Natural killer cell (primary cell): ENCODE data around the gene ZDHHC19. TPM values are rescaled to one million over a fixed set of nuclear protein-coding genes. Genes with fewer than 3 reads are reported as not detected.

ENCODE experiments used
- ATAC-seq, 3 donors: fragments of 150-1000 bp in 2 of 3; fragments of 200-7000 bp in 1 of 3; cut with Tn5 transposase; 1 replicate in 1 of 3; 2 replicates in 2 of 3; pipeline ENCODE4 v1.10.0; 2021; ENCODE audit warnings: mild to moderate bottlenecking in 2 of 3, moderate library complexity in 2 of 3
- DNase-seq, 2 donors: peaks; one replicate each; pipeline versions ENCODE4 v3.0.0 to v3.0.0-alpha.2; 2013 to 2021; ENCODE audit warnings: mixed read lengths in 1 of 2
- H3K27ac ChIP-seq: one replicate; pipeline ENCODE4 v1.5.1; 2013; ENCODE audit warnings: mild to moderate bottlenecking, low read length
- H3K27me3 ChIP-seq: one replicate; pipeline ENCODE4 v1.6.1; 2013; ENCODE audit warnings: low read length; ENCODE audit not compliant: control insufficient read depth, insufficient read depth
- H3K36me3 ChIP-seq: one replicate; pipeline ENCODE4 v1.6.1; 2013; ENCODE audit warnings: low read length; ENCODE audit not compliant: control insufficient read depth, insufficient read depth
- H3K4me1 ChIP-seq: one replicate; pipeline ENCODE4 v1.6.1; 2013; ENCODE audit warnings: low read length; ENCODE audit not compliant: control insufficient read depth, insufficient read depth
- H3K4me3 ChIP-seq: one replicate; pipeline ENCODE4 v1.5.1; 2013; ENCODE audit warnings: low read length
- H3K9me3 ChIP-seq: one replicate; pipeline ENCODE4 v1.6.1; 2013; ENCODE audit warnings: low read length; ENCODE audit not compliant: control insufficient read depth, insufficient read depth
- H3K27ac Mint-ChIP-seq, 2 donors: one replicate each; pipeline ENCODE4 v1.8.0; 2022; ENCODE audit warnings: mild to moderate bottlenecking in 2 of 2, mixed read lengths in 2 of 2, moderate library complexity in 1 of 2
- H3K27me3 Mint-ChIP-seq, 2 donors: one replicate each; pipeline ENCODE4 v1.8.0; 2022; ENCODE audit warnings: low read depth in 2 of 2, mixed read lengths in 2 of 2
- H3K36me3 Mint-ChIP-seq: one replicate; pipeline ENCODE4 v1.8.0; 2022; ENCODE audit warnings: mixed read lengths
- H3K4me1 Mint-ChIP-seq, 2 donors: one replicate each; pipeline ENCODE4 v1.8.0; 2022; ENCODE audit warnings: mixed read lengths in 2 of 2
- H3K4me3 Mint-ChIP-seq: one replicate; pipeline ENCODE4 v1.8.0; 2022; ENCODE audit warnings: mild to moderate bottlenecking, moderate library complexity, mixed read lengths
- H3K9me3 Mint-ChIP-seq, 2 donors: one replicate each; pipeline ENCODE4 v1.8.0; 2022; ENCODE audit warnings: mixed read lengths in 2 of 2
- WGBS: methylation state at CpG from one replicate; pipeline ENCODE4 v1.1.7; 2013; ENCODE audit warnings: missing lambda C conversion rate; ENCODE audit not compliant: insufficient coverage; 5-methylcytosine and 5-hydroxymethylcytosine counted together
- intact Hi-C: fragments of 100-400 bp; cut with micrococcal nuclease; formaldehyde crosslinking; loops from one replicate; pipeline ENCODE4 v1.14.2; 2022
- total RNA-seq, 4 donors: library from RNA; stranded (reverse); fragments of 120-200 nt in 1 of 4; gene quantifications; one replicate each; pipeline versions ENCODE4 v1.2.3 to v1.2.4, GENCODE V29; 2013 to 2022
- TF ChIP-seq, protein P1 (sequence below): fragments of 200-600 bp; IDR thresholded peaks from one replicate; pipeline ENCODE4 v1.8.0; 2022; ENCODE audit warnings: antibody characterized with exemption

The ZDHHC19 gene
- total RNA-seq, 3 donors from 2014 or later (not counting 1 experiment from before 2014, with no cell fraction given), result not detected

DNA sequence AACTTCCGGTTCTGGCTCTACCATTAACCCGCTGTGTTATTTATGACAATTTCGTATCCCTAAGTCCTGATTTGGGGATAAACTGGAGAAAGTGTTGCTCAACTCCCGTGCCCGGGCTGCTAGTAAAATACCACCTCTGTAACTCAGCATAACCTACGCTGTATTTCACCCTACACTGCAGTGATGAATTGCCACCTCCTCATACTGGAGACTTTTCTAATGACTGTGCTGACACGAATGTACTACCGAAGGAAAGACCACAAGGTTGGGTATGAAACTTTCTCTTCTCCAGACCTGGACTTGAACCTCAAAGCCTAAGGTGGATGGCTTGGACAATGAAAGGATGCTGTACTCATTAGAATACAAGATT, 21.7 kb upstream of the ZDHHC19 start:
- H3K27ac ChIP-seq, result no peak overlapping the region
- ATAC-seq, result no peak

DNA sequence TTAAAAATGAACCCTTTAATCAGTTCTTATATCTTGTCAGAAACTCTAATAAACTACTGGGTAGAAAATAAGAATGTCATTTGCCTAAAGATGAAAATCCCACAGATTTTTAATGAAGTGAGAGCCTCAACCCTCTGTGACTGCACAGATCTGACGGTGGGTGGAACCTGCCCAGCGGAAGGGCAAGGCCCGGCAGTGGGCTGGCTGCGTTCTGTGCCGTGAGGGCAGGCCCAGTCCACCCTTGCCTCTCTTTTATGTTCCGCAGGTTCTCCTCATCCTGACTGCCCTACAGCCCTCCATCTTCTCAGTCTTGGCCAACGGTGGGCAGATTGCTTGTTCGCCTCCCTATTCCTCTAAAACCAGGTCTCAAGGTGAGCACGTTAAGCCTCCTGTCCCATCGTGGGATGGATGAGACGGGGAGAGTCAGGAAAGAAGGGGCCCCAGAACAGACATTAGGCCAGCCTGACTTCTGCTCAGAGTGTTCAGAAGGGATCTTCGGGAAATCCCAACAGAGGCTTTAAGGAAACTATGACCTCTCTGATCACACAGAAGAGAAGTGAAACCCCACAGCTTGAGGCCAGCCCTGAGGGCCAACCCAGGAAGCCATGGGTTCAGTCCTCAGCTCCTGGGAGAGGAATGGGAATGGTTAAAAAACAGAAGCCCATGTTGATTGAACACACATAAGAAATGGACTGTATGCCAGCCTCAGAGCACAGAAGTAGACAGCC, 21.1 kb upstream of the ZDHHC19 start:
- no peak overlapping the region for H3K4me3 Mint-ChIP-seq
- no peaks in the 10 kb centered on the region for H3K36me3 Mint-ChIP-seq
- Histone ChIP-seq H3K27me3 (no peaks in the 10 kb centered on the region), H3K36me3 (no peaks in the 10 kb centered on the region), H3K4me1 (peaks cover 6% of the 10 kb centered on the region), H3K9me3 (no peaks in the 10 kb centered on the region), H3K27ac (no peak overlapping the region), H3K4me3 (no peak overlapping the region)
- ATAC-seq (no peak), DNase-seq (no peak)
- H3K27ac Mint-ChIP-seq, result no peak overlapping the region
- intact Hi-C loops, result no loop called here
- WGBS, result 92% methylated on average over 12 of the region's 12 CpGs
- no peaks in the 10 kb centered on the region for H3K9me3 Mint-ChIP-seq
- H3K27me3 Mint-ChIP-seq, result no peaks in the 10 kb centered on the region
- TF ChIP-seq, protein P1, sequence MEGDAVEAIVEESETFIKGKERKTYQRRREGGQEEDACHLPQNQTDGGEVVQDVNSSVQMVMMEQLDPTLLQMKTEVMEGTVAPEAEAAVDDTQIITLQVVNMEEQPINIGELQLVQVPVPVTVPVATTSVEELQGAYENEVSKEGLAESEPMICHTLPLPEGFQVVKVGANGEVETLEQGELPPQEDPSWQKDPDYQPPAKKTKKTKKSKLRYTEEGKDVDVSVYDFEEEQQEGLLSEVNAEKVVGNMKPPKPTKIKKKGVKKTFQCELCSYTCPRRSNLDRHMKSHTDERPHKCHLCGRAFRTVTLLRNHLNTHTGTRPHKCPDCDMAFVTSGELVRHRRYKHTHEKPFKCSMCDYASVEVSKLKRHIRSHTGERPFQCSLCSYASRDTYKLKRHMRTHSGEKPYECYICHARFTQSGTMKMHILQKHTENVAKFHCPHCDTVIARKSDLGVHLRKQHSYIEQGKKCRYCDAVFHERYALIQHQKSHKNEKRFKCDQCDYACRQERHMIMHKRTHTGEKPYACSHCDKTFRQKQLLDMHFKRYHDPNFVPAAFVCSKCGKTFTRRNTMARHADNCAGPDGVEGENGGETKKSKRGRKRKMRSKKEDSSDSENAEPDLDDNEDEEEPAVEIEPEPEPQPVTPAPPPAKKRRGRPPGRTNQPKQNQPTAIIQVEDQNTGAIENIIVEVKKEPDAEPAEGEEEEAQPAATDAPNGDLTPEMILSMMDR, result no peak
- peaks cover 22 to 25% of the 10 kb centered on the region in 2 donors for H3K4me1 Mint-ChIP-seq

More for the DNA sequence above, 21.7 kb upstream of the ZDHHC19 start:
- Mint-ChIP-seq H3K4me3 (no peak overlapping the region), H3K27ac (no peak overlapping the region), H3K4me1 (peaks cover 27 to 30% of the 10 kb centered on the region in 2 donors), H3K9me3 (no peaks in the 10 kb centered on the region), H3K36me3 (no peaks in the 10 kb centered on the region), H3K27me3 (no peaks in the 10 kb centered on the region)
- intact Hi-C loops, result no loop called here
- TF ChIP-seq, protein P1, result no peak
- Histone ChIP-seq H3K9me3 (no peaks in the 10 kb centered on the region), H3K36me3 (peaks cover 4% of the 10 kb centered on the region), H3K4me1 (peaks cover 7% of the 10 kb centered on the region), H3K4me3 (no peak overlapping the region), H3K27me3 (no peaks in the 10 kb centered on the region)
- no peak for DNase-seq
- 76% methylated on average over 8 of the region's 8 CpGs for WGBS

DNA sequence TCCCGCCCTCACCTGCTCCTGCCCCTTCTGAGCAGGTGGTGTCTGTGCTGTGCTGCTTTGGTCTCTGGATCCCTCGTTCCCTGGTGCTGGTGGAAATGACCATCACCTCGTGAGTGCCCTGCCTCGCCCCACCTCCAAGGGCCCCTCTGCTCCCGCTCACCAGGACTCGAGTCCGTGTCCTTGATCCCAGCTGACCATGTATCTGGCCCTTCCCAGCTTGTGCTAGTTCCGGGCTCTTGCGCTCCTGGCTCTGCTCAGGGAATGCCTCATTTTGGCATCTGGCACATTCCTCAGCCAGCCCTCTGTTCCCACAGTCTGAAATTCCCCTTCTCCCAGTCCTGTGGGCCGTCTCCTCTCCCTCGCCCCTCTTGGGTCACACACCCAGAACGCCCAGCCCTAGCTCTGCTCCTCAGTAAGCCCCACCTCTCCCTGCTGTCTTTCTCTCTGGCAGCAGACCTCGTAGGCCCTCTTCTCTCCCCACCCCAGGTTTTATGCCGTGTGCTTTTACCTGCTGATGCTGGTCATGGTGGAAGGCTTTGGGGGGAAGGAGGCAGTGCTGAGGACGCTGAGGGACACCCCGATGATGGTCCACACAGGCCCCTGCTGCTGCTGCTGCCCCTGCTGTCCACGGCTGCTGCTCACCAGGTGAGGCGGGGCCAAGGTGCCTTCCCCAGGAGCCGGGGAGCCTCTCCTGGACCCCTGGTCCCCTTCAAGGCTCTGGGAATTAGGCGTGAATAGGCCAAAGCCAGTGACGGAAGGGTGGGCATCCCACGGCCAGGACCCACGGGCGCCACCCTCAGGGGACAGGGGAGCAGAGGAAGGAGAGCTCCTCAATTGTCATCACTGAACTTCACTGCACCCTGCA, 16.7 kb upstream of the ZDHHC19 start:
- no peaks in the 10 kb centered on the region for H3K36me3 Mint-ChIP-seq
- Histone ChIP-seq H3K4me3 (no peak overlapping the region), H3K27ac (no peak overlapping the region), H3K9me3 (no peaks in the 10 kb centered on the region), H3K4me1 (no peaks in the 10 kb centered on the region), H3K36me3 (no peaks in the 10 kb centered on the region), H3K27me3 (no peaks in the 10 kb centered on the region)
- H3K4me3 Mint-ChIP-seq, result no peak overlapping the region
- no peak for ATAC-seq
- intact Hi-C loops, result no loop called here
- no peaks in the 10 kb centered on the region for H3K27me3 Mint-ChIP-seq
- H3K27ac Mint-ChIP-seq, result no peak overlapping the region
- H3K9me3 Mint-ChIP-seq, result no peaks in the 10 kb centered on the region
- WGBS, result 81% methylated on average over 23 of the region's 24 CpGs
- TF ChIP-seq, protein P1, result no peak
- H3K4me1 Mint-ChIP-seq, result no peaks in the 10 kb centered on the region
- no peak for DNase-seq
